ENCODE results near the gene NREP. TPM values are rescaled to one million over a fixed set of nuclear protein-coding genes. Genes with fewer than 3 reads are reported as not detected.

Gene NREP
- total and polyA plus RNA-seq, 5 donors from 2014 or later, result 0.14 to 1.3 (median 0.57) TPM

Other genes with a start within 250 kb of the NREP start
- gene STARD4, start 244.7 kb downstream of the NREP start, total RNA-seq, result 14.4 TPM
- 1 to 10 TPM; 2.7 to 4.8 (median 4.6) TPM for gene STARD4, start 244.7 kb downstream of the NREP start, polyA plus RNA-seq